HG03280 (cell line): ENCODE measurements around the gene MED13L.

Experiments used
- ATAC-seq: cut with Tn5 transposase; IDR thresholded peaks from one replicate; pipeline ENCODE4 v1.9.1; 2021; ENCODE audit warnings: mild to moderate bottlenecking, moderate library complexity; ENCODE audit not compliant: unreplicated experiment

MED13L gene

GRCh38 chr12:116277467-116278278, at the start of gene MED13L:
TSS of gene MED13L (minus strand) at chr12:116277693. CDS start at chr12:116277131, 562 bp downstream.
- peak; percentile 85 for ATAC-seq

GRCh38 chr12:116325336-116325664, 47.8 kb upstream of the MED13L start:
- ATAC-seq: peak; percentile 94

GRCh38 chr12:116324654-116325335, 47.3 kb upstream of the MED13L start:
- ATAC-seq: no peak

- no peak for ATAC-seq
Observed at GRCh38 chr12:116323406-116324386, 46.2 kb upstream of the MED13L start.

- ATAC-seq: no peak
Observed at GRCh38 chr12:116321913-116322312, 44.4 kb upstream of the MED13L start.

- no peak for ATAC-seq
Observed at GRCh38 chr12:116320791-116321217, 43.3 kb upstream of the MED13L start.

- no peak for ATAC-seq
Observed at GRCh38 chr12:116319898-116320621, 42.6 kb upstream of the MED13L start.

- ATAC-seq: no peak
Observed at GRCh38 chr12:116319233-116319897, 41.9 kb upstream of the MED13L start.

- ATAC-seq: no peak
Observed at GRCh38 chr12:116318576-116319232, 41.2 kb upstream of the MED13L start.

GRCh38 chr12:116317986-116318575, 40.6 kb upstream of the MED13L start:
- ATAC-seq: no peak

- ATAC-seq: no peak
Observed at GRCh38 chr12:116317139-116317538, 39.6 kb upstream of the MED13L start.

GRCh38 chr12:116314477-116314876, 37.0 kb upstream of the MED13L start:
- ATAC-seq: no peak

- ATAC-seq: no peak
Observed at GRCh38 chr12:116313194-116313927, 35.9 kb upstream of the MED13L start.

- ATAC-seq: no peak
Observed at GRCh38 chr12:116310082-116310481, 32.6 kb upstream of the MED13L start.

- ATAC-seq: no peak
Observed at GRCh38 chr12:116309343-116309742, 31.9 kb upstream of the MED13L start.

- no peak for ATAC-seq
Observed at GRCh38 chr12:116308647-116309046, 31.2 kb upstream of the MED13L start.

GRCh38 chr12:116306968-116307367, 29.5 kb upstream of the MED13L start:
- no peak for ATAC-seq

GRCh38 chr12:116306506-116306905, 29.0 kb upstream of the MED13L start:
- no peak for ATAC-seq
